ENCODE data around the gene SURF4. TPM values are rescaled to one million over a fixed set of nuclear protein-coding genes. Genes with fewer than 3 reads are reported as not detected.

SURF4 gene
- total and polyA plus RNA-seq, 2 of the 13 experiments (the other 11 are each of a cell fraction or from before 2014, with no cell fraction given), result 220 to 265 TPM

- TF ChIP-seq ZNF18 (CRISPR knock-in tag; IDR thresholded peaks at IDR 0.05; ENCODE audit: insufficient replicate concordance) (no peak), RFXANK (CRISPR knock-in tag; IDR thresholded peaks at IDR 0.05) (no peak), CHD4 (IDR thresholded peaks at IDR 0.05; ENCODE audit: borderline replicate concordance, low read length) (no peak), ZFAT (CRISPR knock-in tag; conservative IDR thresholded peaks at IDR 0.05) (no peak), GTF2F1 (IDR thresholded peaks at IDR 0.05; ENCODE audit: low read length) (no peak), RORA (CRISPR knock-in tag; IDR thresholded peaks at IDR 0.05) (no peak), PATZ1 (CRISPR knock-in tag; IDR thresholded peaks at IDR 0.05) (peak; percentile 28; the same call in 1 of the 2 replicates), TBL1XR1 (IDR thresholded peaks at IDR 0.05; ENCODE audit: borderline replicate concordance, low read length, partially characterized antibody) (no peak), ZNF747 (CRISPR knock-in tag; IDR thresholded peaks at IDR 0.05; ENCODE audit: borderline replicate concordance) (no peak), ZNF841 (CRISPR knock-in tag; IDR thresholded peaks at IDR 0.05; ENCODE audit: borderline replicate concordance) (no peak), CTCF (CRISPR knock-in tag; IDR thresholded peaks at IDR 0.05) (peak; percentile 42), ZBTB8A (CRISPR knock-in tag; IDR thresholded peaks at IDR 0.05; ENCODE audit: borderline replicate concordance, low read depth) (no peak), HNRNPL (IDR thresholded peaks at IDR 0.05; ENCODE audit: low read depth, low read length) (0 out of 2 replicates have a peak, but pooled peaks have one; percentile 26), SALL1 (CRISPR knock-in tag; IDR thresholded peaks at IDR 0.05) (no peak), TMF1 (CRISPR knock-in tag; IDR thresholded peaks at IDR 0.05; ENCODE audit: low read depth) (no peak), SYNCRIP (IDR thresholded peaks at IDR 0.05; ENCODE audit: insufficient read depth, low read depth, low read length) (no peak)
Observed at GRCh38 chr9:133342570-133342969, 33.3 kb downstream of the SURF4 start (continued).
